ENCODE measurements around the gene DUSP8. TPM values are rescaled to one million over a fixed set of nuclear protein-coding genes. Genes with fewer than 3 reads are reported as not detected.

DUSP8 gene
- total RNA-seq, 1 donor from 2014 or later, result 18.0 TPM

GRCh38 chr11:1520209-1520662, 51.8 kb downstream of the DUSP8 start:
- H3K27ac ChIP-seq, result no peak overlapping the region

GRCh38 chr11:1519028-1520010, 52.8 kb downstream of the DUSP8 start:
- intact Hi-C loops (cut with DNase I), result no loop called here

More at GRCh38 chr11:1520209-1520662, 51.8 kb downstream of the DUSP8 start:
- intact Hi-C loops (cut with DNase I), result no loop called here
- no peaks in the 10 kb centered on the region for H3K36me3 ChIP-seq
- H3K4me3 ChIP-seq, result no peak overlapping the region
- no peaks in the 10 kb centered on the region for H3K27me3 ChIP-seq
- no peak for TF ChIP-seq CTCF (IDR thresholded peaks at IDR 0.05)
- peaks cover 40% of the 10 kb centered on the region for H3K4me1 ChIP-seq
- ATAC-seq (no peak), DNase-seq (no peak)
- H3K9me3 ChIP-seq, result no peaks in the 10 kb centered on the region

DNA sequence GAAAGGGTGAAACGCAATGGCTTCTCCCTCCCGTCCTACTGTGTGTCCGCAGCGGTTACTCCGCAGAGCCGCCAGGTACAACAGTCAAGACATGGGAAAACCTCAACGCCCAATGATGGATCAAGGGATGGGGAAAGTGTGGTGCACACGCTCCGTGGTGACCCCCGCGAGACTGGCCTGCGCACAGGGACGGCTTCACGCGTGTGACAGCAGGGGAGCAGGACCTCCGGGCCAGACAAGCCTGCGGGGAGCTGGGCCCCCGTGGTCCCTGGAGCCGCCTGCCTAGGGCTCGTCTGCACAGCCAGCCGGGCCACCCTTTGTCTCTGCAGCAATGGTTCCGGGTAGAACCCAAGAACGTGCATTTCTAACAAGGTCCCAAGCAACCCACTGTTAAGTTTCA, 53.8 kb downstream of the DUSP8 start:
- H3K36me3 ChIP-seq, result no peaks in the 10 kb centered on the region
- H3K9me3 ChIP-seq, result no peaks in the 10 kb centered on the region
- DNase-seq (no peak), ATAC-seq (no peak)
- no peak overlapping the region for H3K27ac ChIP-seq
- TF ChIP-seq CTCF (IDR thresholded peaks at IDR 0.05), result no peak
- H3K27me3 ChIP-seq, result no peaks in the 10 kb centered on the region
- intact Hi-C loops (cut with DNase I), result no loop called here
- H3K4me3 ChIP-seq, result no peak overlapping the region
- peaks cover 56% of the 10 kb centered on the region for H3K4me1 ChIP-seq

More at GRCh38 chr11:1519028-1520010, 52.8 kb downstream of the DUSP8 start:
- no peak for ATAC-seq
- H3K36me3 ChIP-seq, result no peaks in the 10 kb centered on the region
- H3K4me3 ChIP-seq, result no peak overlapping the region
- H3K9me3 ChIP-seq, result no peaks in the 10 kb centered on the region
- H3K4me1 ChIP-seq, result peaks cover 49% of the 10 kb centered on the region
- no peaks in the 10 kb centered on the region for H3K27me3 ChIP-seq
- no peak for TF ChIP-seq CTCF (IDR thresholded peaks at IDR 0.05)
- H3K27ac ChIP-seq, result no peak overlapping the region
- DNase-seq, result no peak

- intact Hi-C loops (cut with DNase I), result no loop called here
- Histone ChIP-seq H3K4me1 (peaks cover 51% of the 10 kb centered on the region), H3K27ac (no peak overlapping the region), H3K27me3 (no peaks in the 10 kb centered on the region), H3K36me3 (no peaks in the 10 kb centered on the region), H3K9me3 (no peaks in the 10 kb centered on the region), H3K4me3 (no peak overlapping the region)
- ATAC-seq (no peak), DNase-seq (no peak)
- no peak for TF ChIP-seq CTCF (IDR thresholded peaks at IDR 0.05)
Measured at GRCh38 chr11:1517117-1518005, 54.7 kb downstream of the DUSP8 start.

GRCh38 chr11:1516273-1517067, 55.6 kb downstream of the DUSP8 start:
- Histone ChIP-seq H3K4me3 (no peak overlapping the region), H3K36me3 (no peaks in the 10 kb centered on the region), H3K4me1 (peaks cover 44% of the 10 kb centered on the region), H3K27ac (no peak overlapping the region), H3K27me3 (no peaks in the 10 kb centered on the region), H3K9me3 (no peaks in the 10 kb centered on the region)
- ATAC-seq, result no peak
- no peak for TF ChIP-seq CTCF (IDR thresholded peaks at IDR 0.05)
- intact Hi-C loops (cut with DNase I), result no loop called here
- DNase-seq, result no peak
